SH-SY5Y (cell line): ENCODE results near the gene MANSC1.
A peak's percentile ranks its signal among the peaks of the same experiment; 100 is the strongest.

Experiments
- GATA2 ChIP-seq: IDR thresholded peaks from 2 replicates; pipeline ENCODE4 v1.6.1; 2011; ENCODE audit warnings: mild to moderate bottlenecking, low read depth, low read length
- GATA3 ChIP-seq: IDR thresholded peaks from 2 replicates; pipeline ENCODE4 v1.6.1; 2011; ENCODE audit warnings: low read depth, mild to moderate bottlenecking, low read length, moderate library complexity

The MANSC1 gene

GRCh38 chr12:12372946-12373722 is 23.1 kb upstream of the MANSC1 start:
- TF ChIP-seq GATA3 (no peak), GATA2 (no peak)

- TF ChIP-seq GATA2, result no peak
- no peak for TF ChIP-seq GATA3
Measured at GRCh38 chr12:12367482-12367998, 17.5 kb upstream of the MANSC1 start.

GRCh38 chr12:12366701-12367481 is 16.8 kb upstream of the MANSC1 start:
- TF ChIP-seq GATA3 (no peak), GATA2 (no peak)

GRCh38 chr12:12365931-12366431 is 15.9 kb upstream of the MANSC1 start:
- TF ChIP-seq GATA3 (no peak), GATA2 (0 out of 2 replicates have a peak, but pooled peaks have one; percentile 16)

- TF ChIP-seq GATA3 (no peak), GATA2 (no peak)
Measured at GRCh38 chr12:12365446-12365802, 15.4 kb upstream of the MANSC1 start.

GRCh38 chr12:12364787-12365445 is 14.9 kb upstream of the MANSC1 start:
- no peak for TF ChIP-seq GATA3
- no peak for TF ChIP-seq GATA2

- TF ChIP-seq GATA2 (no peak), GATA3 (no peak)
Measured at GRCh38 chr12:12358528-12358927, 8.5 kb upstream of the MANSC1 start.

GRCh38 chr12:12357719-12358461 is 7.8 kb upstream of the MANSC1 start:
- no peak for TF ChIP-seq GATA2
- TF ChIP-seq GATA3, result no peak

- no peak for TF ChIP-seq GATA3
Measured at GRCh38 chr12:12356896-12357718, 7.1 kb upstream of the MANSC1 start, which contains the start of gene BORCS5. TSS of gene BORCS5 (plus strand) at chr12:12357078. CDS start at chr12:12357452, 374 bp downstream.

- TF ChIP-seq GATA2 (no peak), GATA3 (no peak)
Measured at GRCh38 chr12:12356467-12356895, 6.4 kb upstream of the MANSC1 start.

GRCh38 chr12:12353807-12354206 is 3.8 kb upstream of the MANSC1 start:
- no peak for TF ChIP-seq GATA3
- TF ChIP-seq GATA2, result no peak

GRCh38 chr12:12353276-12353675 is 3.2 kb upstream of the MANSC1 start:
- TF ChIP-seq GATA2 (no peak), GATA3 (no peak)
